Prostate gland (tissue), 2 donors: ENCODE data around the gene HSDL1. TPM values are rescaled to one million over a fixed set of nuclear protein-coding genes. Genes with fewer than 3 reads are reported as not detected.

Experiments used
- DNase-seq: peaks from one replicate; pipeline ENCODE4 v3.0.0-alpha.2; 2019; ENCODE audit warnings: low spot score
- H3K27ac ChIP-seq, 2 donors: fragments of 200-600 bp; sonication (generic); 2 replicates each; pipeline ENCODE4 v1.5.1; 2017 to 2019
- H3K27me3 ChIP-seq: fragments of 200-600 bp; sonication (generic); replicated peaks from 2 replicates; pipeline ENCODE4 v1.5.1; 2019; ENCODE audit not compliant: insufficient read depth
- H3K36me3 ChIP-seq, 2 donors: fragments of 200-600 bp; sonication (generic); 1 replicate in 1 of 2; 2 replicates in 1 of 2; pipeline versions ENCODE4 v1.5.1 to v1.8.1; 2017 to 2019
- H3K4me1 ChIP-seq: fragments of 200-600 bp; sonication (generic); replicated peaks from 2 replicates; pipeline ENCODE4 v1.5.1; 2019
- H3K4me3 ChIP-seq, 2 donors: fragments of 200-600 bp; sonication (generic); 2 replicates each; pipeline ENCODE4 v1.5.1; 2017 to 2019
- H3K9me3 ChIP-seq: fragments of 200-600 bp; sonication (generic); 2 replicates; pipeline ENCODE4 v1.5.1; 2017
- CTCF ChIP-seq, 4 experiments: fragments of 200-600 bp in 2 of 4; fragments of 450-650 bp in 2 of 4; sonication (generic) in 2 of 4; IDR thresholded peaks; 1 replicate in 3 of 4; 2 replicates in 1 of 4; pipeline ENCODE4 v1.5.1; 2016 to 2019; ENCODE audit warnings: antibody characterized with exemption in 4 of 4, mild to moderate bottlenecking in 2 of 4, moderate library complexity in 2 of 4
- POLR2A ChIP-seq: fragments of 450-650 bp; IDR thresholded peaks from one replicate; pipeline ENCODE4 v1.6.1; 2016; ENCODE audit warnings: antibody characterized with exemption, mild to moderate bottlenecking
- POLR2AphosphoS5 ChIP-seq: sonication (generic); formaldehyde crosslinking; IDR thresholded peaks from one replicate; pipeline ENCODE4 v1.6.1; 2017; ENCODE audit warnings: antibody characterized with exemption
- WGBS: methylation state at CpG from one replicate; pipeline ENCODE4 v1.1.5; 2018; 5-methylcytosine and 5-hydroxymethylcytosine counted together
- intact Hi-C: fragments of 100-400 bp; cut with DNase I; formaldehyde crosslinking; loops from one replicate; pipeline ENCODE4 v1.14.2; 2022
- total RNA-seq, 2 donors: library from RNA; depleted of rRNA; stranded (reverse); fragments of >200 nt; gene quantifications; one replicate each; pipeline ENCODE4 v1.1.0, GENCODE V29; 2016

The HSDL1 gene
- total RNA-seq, 2 donors from 2014 or later, result 12.0 to 17.3 TPM

- WGBS, result 88% methylated on average over 3 of the region's 3 CpGs
- H3K27me3 ChIP-seq, result no peaks in the 10 kb centered on the region
- H3K36me3 ChIP-seq, result no peaks in the 10 kb centered on the region
- no peaks in the 10 kb centered on the region for H3K4me1 ChIP-seq
- no peak overlapping the region for H3K27ac ChIP-seq
- no peak overlapping the region for H3K4me3 ChIP-seq
- DNase-seq, result no peak
- intact Hi-C loops, result no loop called here
- no peaks in the 10 kb centered on the region for H3K9me3 ChIP-seq
- TF ChIP-seq CTCF (IDR thresholded peaks at IDR 0.05) (no peak), POLR2AphosphoS5 (no peak), POLR2A (no peak)
These were observed 5.9 kb upstream of the HSDL1 start for GRCh38 chr16:84150926-84151325.

GRCh38 chr16:84144209-84144858 is 643 bp downstream of the HSDL1 start:
- intact Hi-C loops, result no loop called here
- WGBS, result under 1% methylated on average over 32 of the region's 39 CpGs
- TF ChIP-seq CTCF (IDR thresholded peaks at IDR 0.05) (no peak), POLR2AphosphoS5 (no peak), POLR2A (no peak)
- H3K27me3 ChIP-seq, result no peaks in the 10 kb centered on the region
- peak overlapping the region; percentile 75 to 82 for H3K27ac ChIP-seq
- no peaks in the 10 kb centered on the region for H3K36me3 ChIP-seq
- H3K9me3 ChIP-seq, result no peaks in the 10 kb centered on the region
- H3K4me1 ChIP-seq, result no peaks in the 10 kb centered on the region
- H3K4me3 ChIP-seq, result peak overlapping the region; percentile 84 to 94
- peak; percentile 10 for DNase-seq

- intact Hi-C loops, result no loop called here
- no peak for TF ChIP-seq CTCF (IDR thresholded peaks at IDR 0.05)
- TF ChIP-seq POLR2AphosphoS5, result no peak
- TF ChIP-seq POLR2A, result no peak
- no peak for DNase-seq
- no peaks in the 10 kb centered on the region for H3K27me3 ChIP-seq
- peaks cover 5% of the 10 kb centered on the region for H3K4me1 ChIP-seq
- H3K27ac ChIP-seq, result peak overlapping the region in 1 of 2 donors; percentile 75
- WGBS, result 29% methylated on average over 13 of the region's 13 CpGs
- H3K36me3 ChIP-seq, result no peaks in the 10 kb centered on the region
- H3K4me3 ChIP-seq, result peak overlapping the region; percentile 84 to 94
- no peaks in the 10 kb centered on the region for H3K9me3 ChIP-seq
These were observed 1.2 kb downstream of the HSDL1 start for GRCh38 chr16:84143784-84144199.

GRCh38 chr16:84143081-84143480 is 1.9 kb downstream of the HSDL1 start:
- Histone ChIP-seq H3K36me3 (no peaks in the 10 kb centered on the region), H3K27me3 (no peaks in the 10 kb centered on the region), H3K4me1 (peaks cover 5% of the 10 kb centered on the region), H3K27ac (no peak overlapping the region), H3K9me3 (no peaks in the 10 kb centered on the region), H3K4me3 (no peak overlapping the region)
- no peak for DNase-seq
- TF ChIP-seq POLR2AphosphoS5 (no peak), POLR2A (no peak)
- intact Hi-C loops, result no loop called here
- WGBS, result 94% methylated on average over 1 of the region's 1 CpG

GRCh38 chr16:84141143-84141670 is 3.8 kb downstream of the HSDL1 start:
- Histone ChIP-seq H3K27me3 (no peaks in the 10 kb centered on the region), H3K27ac (no peak overlapping the region), H3K36me3 (no peaks in the 10 kb centered on the region), H3K4me3 (no peak overlapping the region), H3K4me1 (peaks cover 5% of the 10 kb centered on the region), H3K9me3 (no peaks in the 10 kb centered on the region)
- TF ChIP-seq POLR2AphosphoS5, result no peak
- no peak for TF ChIP-seq CTCF (IDR thresholded peaks at IDR 0.05)
- no peak for TF ChIP-seq POLR2A
- 68% methylated on average over 13 of the region's 13 CpGs for WGBS
- no peak for DNase-seq
- intact Hi-C loops, result no loop called here
